Smooth muscle cell (in vitro differentiated cells): ENCODE measurements around the gene LHFPL2. TPM values are rescaled to one million over a fixed set of nuclear protein-coding genes. Genes with fewer than 3 reads are reported as not detected.

Experiments
- DNase-seq: peaks from one replicate; lab custom pipeline; 2025; ENCODE audit not compliant: unreplicated experiment; lab: John Stamatoyannopoulos, UW
- H2AFZ ChIP-seq: fragments of 200-600 bp; sonication (generic); 2 replicates; pipeline ENCODE4 v1.6.0; 2016; ENCODE audit warnings: antibody characterized with exemption, low read depth, mild to moderate bottlenecking
- H3F3A ChIP-seq: fragments of 200-600 bp; sonication (generic); 2 replicates; pipeline ENCODE4 v1.6.0; 2017; ENCODE audit warnings: antibody characterized with exemption, low read depth
- H3K27ac ChIP-seq: fragments of 200-600 bp; sonication (generic); 2 replicates; pipeline ENCODE4 v1.5.1; 2016; ENCODE audit warnings: low read depth, mild to moderate bottlenecking
- H3K27me3 ChIP-seq: fragments of 200-600 bp; sonication (generic); 2 replicates; pipeline ENCODE4 v1.6.1; 2016; ENCODE audit warnings: low read depth, mild to moderate bottlenecking
- H3K36me3 ChIP-seq: fragments of 200-600 bp; sonication (generic); 2 replicates; pipeline ENCODE4 v1.5.1; 2016; ENCODE audit warnings: low read depth
- H3K4me1 ChIP-seq: fragments of 200-600 bp; sonication (generic); 2 replicates; pipeline ENCODE4 v1.5.1; 2016; ENCODE audit warnings: low read depth
- H3K4me2 ChIP-seq: fragments of 200-600 bp; sonication (generic); 2 replicates; pipeline ENCODE4 v1.6.0; 2016; ENCODE audit warnings: mild to moderate bottlenecking
- H3K4me3 ChIP-seq: fragments of 200-600 bp; sonication (generic); 2 replicates; pipeline ENCODE4 v1.5.1; 2016; ENCODE audit warnings: mild to moderate bottlenecking
- H3K79me2 ChIP-seq: fragments of 200-600 bp; sonication (generic); 2 replicates; pipeline ENCODE4 v1.6.0; 2016; ENCODE audit warnings: low read depth, mild to moderate bottlenecking
- H3K9ac ChIP-seq: fragments of 200-600 bp; sonication (generic); 2 replicates; pipeline ENCODE4 v1.6.0; 2016; ENCODE audit warnings: low read depth
- H3K9me3 ChIP-seq: fragments of 200-600 bp; sonication (generic); replicated peaks from 2 replicates; pipeline ENCODE4 v1.5.1; 2016; ENCODE audit warnings: low read depth
- H4K20me1 ChIP-seq: fragments of 200-600 bp; sonication (generic); 2 replicates; pipeline ENCODE4 v1.6.0; 2016; ENCODE audit warnings: low read depth
- CTCF ChIP-seq: fragments of 200-600 bp; sonication (generic); IDR thresholded peaks from 2 replicates; pipeline ENCODE4 v1.5.1; 2017; ENCODE audit warnings: borderline replicate concordance, mild to moderate bottlenecking, antibody characterized with exemption; ENCODE audit not compliant: insufficient read depth, poor library complexity, severe bottlenecking
- WGBS: methylation state at CpG from one replicate; pipeline ENCODE4 v1.1.7; 2016; ENCODE audit warnings: low lambda C conversion rate; 5-methylcytosine and 5-hydroxymethylcytosine counted together
- polyA plus RNA-seq: library from polyadenylated mRNA; unstranded; fragments of >200 nt; fragmentation: Nextera tagmentation; extraction: Ambion mirVana; gene quantifications from 2 replicates; pipeline ENCODE4 v1.2.1, GENCODE V29; 2016
- total RNA-seq: library from RNA; depleted of rRNA; stranded (reverse); fragments of >200 nt; gene quantifications from 2 replicates; pipeline ENCODE4 v1.2.3, GENCODE V29; 2014

LHFPL2 gene
- total and polyA plus RNA-seq, 2 experiments from 2014 or later: 13.4 to 18.6 TPM

- no peak for TF ChIP-seq CTCF
- 41% methylated on average over 4 of the region's 4 CpGs for WGBS
- DNase-seq: no peak
- Histone ChIP-seq H3K9me3 (no peaks in the 10 kb centered on the region), H3K27ac (peak overlapping the region; percentile 88), H3K4me3 (no peak overlapping the region), H3K4me2 (peak overlapping the region; percentile 79), H2AFZ (no peak overlapping the region), H3K9ac (peak overlapping the region; percentile 4), H3K79me2 (peaks cover 35% of the 10 kb centered on the region), H3F3A (peaks cover 37% of the 10 kb centered on the region), H3K4me1 (peaks cover 19% of the 10 kb centered on the region), H3K27me3 (no peaks in the 10 kb centered on the region), H3K36me3 (no peaks in the 10 kb centered on the region), H4K20me1 (peaks cover 20% of the 10 kb centered on the region)
These were observed 74.4 kb downstream of the LHFPL2 start for GRCh38 chr5:78574131-78574673.

- no peak overlapping the region for H3K27ac ChIP-seq
- DNase-seq: no peak
- no peak overlapping the region for H3K4me2 ChIP-seq
- H4K20me1 ChIP-seq: peaks cover 20% of the 10 kb centered on the region
- no peak overlapping the region for H3K9ac ChIP-seq
- peaks cover 36% of the 10 kb centered on the region for H3K79me2 ChIP-seq
- no peaks in the 10 kb centered on the region for H3K27me3 ChIP-seq
- peaks cover 36% of the 10 kb centered on the region for H3F3A ChIP-seq
- no peak overlapping the region for H3K4me3 ChIP-seq
- no peaks in the 10 kb centered on the region for H3K36me3 ChIP-seq
- TF ChIP-seq CTCF: no peak
- peaks cover 26% of the 10 kb centered on the region for H3K4me1 ChIP-seq
- no peak overlapping the region for H2AFZ ChIP-seq
- H3K9me3 ChIP-seq: no peaks in the 10 kb centered on the region
- WGBS: 77% methylated on average over 2 of the region's 2 CpGs
These were observed 75.3 kb downstream of the LHFPL2 start for GRCh38 chr5:78573318-78573717.

- Histone ChIP-seq H3K4me3 (no peak overlapping the region), H3K4me2 (no peak overlapping the region), H4K20me1 (peaks cover 22% of the 10 kb centered on the region), H3K79me2 (peaks cover 58% of the 10 kb centered on the region), H2AFZ (no peak overlapping the region), H3K27ac (no peak overlapping the region), H3K27me3 (no peaks in the 10 kb centered on the region), H3K4me1 (peaks cover 26% of the 10 kb centered on the region), H3F3A (peaks cover 17% of the 10 kb centered on the region), H3K9ac (no peak overlapping the region), H3K36me3 (no peaks in the 10 kb centered on the region), H3K9me3 (no peaks in the 10 kb centered on the region)
- no peak for DNase-seq
- TF ChIP-seq CTCF: no peak
- WGBS: 98% methylated on average over 5 of the region's 5 CpGs
These were observed 77.9 kb downstream of the LHFPL2 start for GRCh38 chr5:78570646-78571045.

- 33% methylated on average over 10 of the region's 10 CpGs for WGBS
- Histone ChIP-seq H3K27me3 (no peaks in the 10 kb centered on the region), H3K4me3 (no peak overlapping the region), H4K20me1 (peaks cover 13% of the 10 kb centered on the region), H3K9ac (no peak overlapping the region), H3F3A (peaks cover 6% of the 10 kb centered on the region), H3K79me2 (peaks cover 68% of the 10 kb centered on the region), H3K9me3 (no peaks in the 10 kb centered on the region), H2AFZ (no peak overlapping the region), H3K4me1 (peaks cover 18% of the 10 kb centered on the region), H3K27ac (peak overlapping the region; percentile 13), H3K36me3 (no peaks in the 10 kb centered on the region), H3K4me2 (peak overlapping the region; percentile 48)
- no peak for DNase-seq
- no peak for TF ChIP-seq CTCF
These were observed 79.1 kb downstream of the LHFPL2 start for GRCh38 chr5:78569441-78569840.
